Panc1 (cell line): ENCODE results near the gene C1orf105. TPM values are rescaled to one million over a fixed set of nuclear protein-coding genes. Genes with fewer than 3 reads are reported as not detected.

Source experiments
- ATAC-seq: fragments of 200-7000 bp; cut with Tn5 transposase; 2 replicates; pipeline ENCODE4 v1.9.1; 2020; ENCODE audit warnings: mild to moderate bottlenecking, moderate library complexity
- BruUV-seq: library from RNA; stranded (reverse); fragments of 400-500 nt; replicated peaks from 2 replicates; lab custom pipeline; 2021; lab: Mats Ljungman, UMichigan
- CTCF ChIA-PET: fragments of 300-600 bp; sonication (Branson Sonifier 250); formaldehyde crosslinking; loops from one replicate; lab custom pipeline; 2022; ENCODE audit warnings: antibody characterized with exemption; lab: Charles Lee
- POLR2A ChIA-PET: fragments of 300-600 bp; sonication (Branson Sonifier 250); formaldehyde crosslinking; loops from one replicate; lab custom pipeline; 2022; ENCODE audit warnings: antibody characterized with exemption; lab: Charles Lee
- DNase-seq: peaks from one replicate; pipeline ENCODE4 v3.0.0-alpha.2; 2010; ENCODE audit warnings: low read depth, low spot score
- H3K27ac ChIP-seq: 2 replicates; pipeline ENCODE4 v1.5.1; 2011; ENCODE audit warnings: mild to moderate bottlenecking, low read length, inconsistent platforms
- H3K27me3 ChIP-seq: fragments of 200-500 bp; sonication (Bioruptor generic); 2 replicates; pipeline ENCODE4 v1.6.0; 2014; ENCODE audit warnings: low read length, inconsistent platforms; ENCODE audit not compliant: control insufficient read depth, insufficient read depth
- H3K36me3 ChIP-seq: fragments of 200-500 bp; sonication (Bioruptor generic); 2 replicates; pipeline ENCODE4 v1.5.1; 2014; ENCODE audit warnings: inconsistent platforms, mild to moderate bottlenecking, low read length, moderate library complexity; ENCODE audit not compliant: control insufficient read depth, insufficient read depth
- H3K4me1 ChIP-seq: 2 replicates; pipeline ENCODE4 v1.5.1; 2011; ENCODE audit warnings: inconsistent platforms, mild to moderate bottlenecking, low read length, moderate library complexity; ENCODE audit not compliant: control insufficient read depth, insufficient read depth
- H3K4me3 ChIP-seq, 2 experiments: 2 replicates each; pipeline ENCODE4 v1.5.1; 2011 to 2012; ENCODE audit warnings: low read depth in 2 of 2, low read length in 2 of 2, mild to moderate bottlenecking in 2 of 2, inconsistent platforms in 1 of 2, moderate library complexity in 1 of 2
- H3K9me3 ChIP-seq: fragments of 200-500 bp; sonication (Bioruptor generic); 2 replicates; pipeline ENCODE4 v1.5.1; 2014; ENCODE audit warnings: low read depth, mild to moderate bottlenecking, inconsistent platforms, low read length, moderate library complexity; ENCODE audit not compliant: control insufficient read depth, insufficient read depth
- CTCF ChIP-seq: fragments of 450-650 bp; IDR thresholded peaks from 2 replicates; pipeline ENCODE4 v1.5.1; 2017; ENCODE audit warnings: mild to moderate bottlenecking
- POLR2AphosphoS5 ChIP-seq: IDR thresholded peaks from 2 replicates; pipeline ENCODE4 v1.6.1; 2012; ENCODE audit warnings: mild to moderate bottlenecking, low read depth, low read length, moderate library complexity
- REST ChIP-seq, 2 experiments: IDR thresholded peaks; 2 replicates each; pipeline ENCODE4 v1.6.1; 2011 to 2012; ENCODE audit warnings: low read depth in 2 of 2, control low read depth in 1 of 2, low read length in 1 of 2, mild to moderate bottlenecking in 1 of 2, moderate library complexity in 1 of 2; ENCODE audit not compliant: insufficient read depth in 1 of 2
- SIN3A ChIP-seq: IDR thresholded peaks from 2 replicates; pipeline ENCODE4 v1.6.1; 2012; ENCODE audit warnings: low read depth, mild to moderate bottlenecking, low read length, moderate library complexity, borderline replicate concordance; ENCODE audit not compliant: insufficient read depth
- TCF7L2 ChIP-seq: IDR thresholded peaks from 2 replicates; pipeline ENCODE4 v1.6.1; 2011; ENCODE audit warnings: mild to moderate bottlenecking, low read depth, low read length, inconsistent platforms
- in situ Hi-C: cut with HindIII; loops from 2 replicates; pipeline ENCODE4 v1.10.0; 2016; ENCODE audit warnings: low sequenced_read_pairs, low pct_unique_long_range_greater_than_20kb
- intact Hi-C: fragments of 100-400 bp; cut with micrococcal nuclease; formaldehyde crosslinking; loops from one replicate; pipeline ENCODE4 v1.10.0; 2022; ENCODE audit not compliant: unreplicated experiment
- total RNA-seq: library from RNA; stranded (reverse); gene quantifications from one replicate; pipeline ENCODE4 v1.2.1, GENCODE V29; 2021; ENCODE audit not compliant: unreplicated experiment

Gene C1orf105
- total RNA-seq, 1 experiment from 2014 or later, result not detected

GRCh38 chr1:172486805-172487454 is 66.4 kb downstream of the C1orf105 start:
- H3K27ac ChIP-seq, result no peak overlapping the region
- intact Hi-C loops (no loop called here), in situ Hi-C loops (no loop called here)
- DNase-seq, result no peak
- no peaks in the 10 kb centered on the region for H3K4me1 ChIP-seq
- H3K27me3 ChIP-seq, result peaks cover 26% of the 10 kb centered on the region
- no peaks in the 10 kb centered on the region for H3K9me3 ChIP-seq
- H3K4me3 ChIP-seq, result no peak overlapping the region
- no TSS peak for BruUV-seq
- ATAC-seq, result no peak
- CTCF ChIA-PET, result no interaction called here
- POLR2A ChIA-PET, result no interaction called here
- TF ChIP-seq SIN3A (no peak), REST (IDR thresholded peaks at IDR 0.05; ENCODE audit: insufficient read depth in 1 of 2, low read depth in 2 of 2, low read length in 1 of 2) (no peak), CTCF (no peak), POLR2AphosphoS5 (no peak), TCF7L2 (no peak)
- H3K36me3 ChIP-seq, result no peaks in the 10 kb centered on the region; the same call in 1 of the 2 replicates

GRCh38 chr1:172487550-172487949 is 67.1 kb downstream of the C1orf105 start:
- ChIA-PET POLR2A (no interaction called here), CTCF (no interaction called here)
- no peak for TF ChIP-seq POLR2AphosphoS5
- TF ChIP-seq REST (IDR thresholded peaks at IDR 0.05; ENCODE audit: insufficient read depth in 1 of 2, low read depth in 2 of 2, low read length in 1 of 2), result no peak
- TF ChIP-seq CTCF, result no peak
- TF ChIP-seq TCF7L2, result no peak
- TF ChIP-seq SIN3A, result no peak
- no peak for ATAC-seq
- no peak overlapping the region for H3K27ac ChIP-seq
- intact Hi-C loops, result no loop called here
- H3K9me3 ChIP-seq, result no peaks in the 10 kb centered on the region
- no peak for DNase-seq
- no peaks in the 10 kb centered on the region; the same call in 1 of the 2 replicates for H3K36me3 ChIP-seq
- no TSS peak for BruUV-seq
- H3K4me3 ChIP-seq, result no peak overlapping the region
- in situ Hi-C loops, result no loop called here
- peaks cover 26% of the 10 kb centered on the region for H3K27me3 ChIP-seq
- H3K4me1 ChIP-seq, result no peaks in the 10 kb centered on the region
